ENCODE results near the gene GDF11.

DNA sequence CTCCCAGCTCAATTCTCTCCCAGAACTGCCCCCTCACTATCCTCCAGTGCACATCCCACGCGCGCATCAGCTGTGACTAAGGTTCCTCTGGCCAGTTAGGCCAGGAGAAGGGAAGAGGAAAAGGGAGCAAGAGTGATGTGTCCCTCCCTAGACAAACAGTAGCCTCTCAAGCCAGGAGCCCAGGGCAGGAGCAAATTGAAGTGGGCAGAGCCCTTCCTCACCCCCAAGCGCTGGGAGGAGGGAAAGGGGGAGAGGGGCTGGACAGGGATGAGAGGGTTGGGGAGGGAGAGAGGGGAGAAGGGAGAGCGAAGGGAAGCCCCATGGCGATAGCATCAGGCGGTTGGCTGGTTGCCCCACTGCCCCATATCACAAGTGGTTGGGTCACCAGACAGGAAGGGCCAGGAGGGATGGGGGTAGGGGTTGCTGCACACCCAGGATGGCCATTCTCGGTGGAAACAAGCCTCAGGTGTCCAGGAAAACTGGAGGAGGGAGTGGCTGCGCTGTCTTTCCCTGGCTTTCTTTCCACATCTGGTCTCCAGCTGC, 15.2 kb upstream of the GDF11 start:
- TF ChIP-seq, protein P1, sequence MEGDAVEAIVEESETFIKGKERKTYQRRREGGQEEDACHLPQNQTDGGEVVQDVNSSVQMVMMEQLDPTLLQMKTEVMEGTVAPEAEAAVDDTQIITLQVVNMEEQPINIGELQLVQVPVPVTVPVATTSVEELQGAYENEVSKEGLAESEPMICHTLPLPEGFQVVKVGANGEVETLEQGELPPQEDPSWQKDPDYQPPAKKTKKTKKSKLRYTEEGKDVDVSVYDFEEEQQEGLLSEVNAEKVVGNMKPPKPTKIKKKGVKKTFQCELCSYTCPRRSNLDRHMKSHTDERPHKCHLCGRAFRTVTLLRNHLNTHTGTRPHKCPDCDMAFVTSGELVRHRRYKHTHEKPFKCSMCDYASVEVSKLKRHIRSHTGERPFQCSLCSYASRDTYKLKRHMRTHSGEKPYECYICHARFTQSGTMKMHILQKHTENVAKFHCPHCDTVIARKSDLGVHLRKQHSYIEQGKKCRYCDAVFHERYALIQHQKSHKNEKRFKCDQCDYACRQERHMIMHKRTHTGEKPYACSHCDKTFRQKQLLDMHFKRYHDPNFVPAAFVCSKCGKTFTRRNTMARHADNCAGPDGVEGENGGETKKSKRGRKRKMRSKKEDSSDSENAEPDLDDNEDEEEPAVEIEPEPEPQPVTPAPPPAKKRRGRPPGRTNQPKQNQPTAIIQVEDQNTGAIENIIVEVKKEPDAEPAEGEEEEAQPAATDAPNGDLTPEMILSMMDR (IDR thresholded peaks at IDR 0.05): no peak
- no peak for TF ChIP-seq POLR2A (IDR thresholded peaks at IDR 0.05)
